T follicular helper cell (primary cell): Measurements from ENCODE around the gene PROSER3.

Experiments
- DNase-seq: peaks from one replicate; pipeline ENCODE4 v3.0.0-alpha.2; 2020; ENCODE audit warnings: low read depth

Gene PROSER3

GRCh38 chr19:35775298-35776101 is 17.5 kb downstream of the PROSER3 start, which contains the start of gene ARHGAP33:
Gene ARHGAP33 (plus strand): TSS chr19:35775564. CDS start chr19:35775659, 95 bp downstream.
- peak; percentile 98 for DNase-seq

DNA sequence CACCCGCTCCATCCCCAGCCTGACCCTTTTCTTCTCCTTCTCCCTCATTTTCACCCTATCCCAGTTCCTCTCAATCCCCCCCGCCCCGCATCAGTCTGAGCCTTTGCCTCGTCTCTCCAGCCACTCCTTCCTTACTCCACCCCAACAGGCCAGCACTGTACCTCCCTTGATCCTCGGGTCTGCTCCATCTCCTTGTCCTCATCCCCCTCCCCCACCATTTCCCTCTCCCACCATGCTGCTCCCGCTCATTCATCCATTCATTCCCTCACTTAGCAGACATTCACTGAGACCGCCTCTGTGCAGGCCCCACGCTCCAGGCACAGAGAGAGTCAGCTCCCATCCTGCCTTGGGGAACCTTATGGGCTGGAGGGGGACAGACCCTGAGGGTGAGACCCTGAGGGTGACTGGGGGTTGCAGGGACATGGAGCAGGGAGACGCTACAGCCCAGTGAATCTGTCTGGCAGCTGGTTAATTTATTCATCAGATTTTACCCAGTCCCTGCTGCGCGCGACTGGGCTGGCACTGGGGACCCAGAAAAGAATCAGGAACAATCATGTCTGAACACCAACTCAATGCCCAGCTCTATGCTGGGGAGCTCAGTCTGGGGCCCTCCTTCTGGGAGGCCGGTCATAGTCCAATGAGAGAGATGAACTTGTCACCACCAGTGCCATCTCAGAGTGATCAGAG is 18.3 kb downstream of the PROSER3 start:
- DNase-seq, result no peak

GRCh38 chr19:35777086-35777841 is 19.3 kb downstream of the PROSER3 start:
- DNase-seq, result no peak

DNA sequence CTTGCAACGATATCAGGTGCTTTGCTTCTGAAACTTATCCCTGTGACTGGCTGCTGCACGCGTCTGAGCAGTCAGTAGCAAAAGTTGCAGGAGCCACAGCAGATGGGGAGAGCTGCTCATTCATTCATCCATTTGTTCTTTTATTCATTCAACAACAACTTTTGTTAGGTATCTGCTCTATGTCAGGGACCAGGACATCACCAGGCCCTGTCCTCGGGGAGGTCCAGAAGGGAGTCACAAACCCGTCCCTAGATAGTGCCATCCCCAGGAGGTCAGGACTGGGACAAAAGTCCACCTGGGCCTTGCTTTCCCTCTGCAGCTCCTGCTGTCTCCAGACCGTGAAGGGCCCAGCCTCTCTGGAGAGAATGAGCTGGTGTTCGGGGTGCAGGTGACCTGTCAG is 20.0 kb downstream of the PROSER3 start:
- DNase-seq, result no peak

DNA sequence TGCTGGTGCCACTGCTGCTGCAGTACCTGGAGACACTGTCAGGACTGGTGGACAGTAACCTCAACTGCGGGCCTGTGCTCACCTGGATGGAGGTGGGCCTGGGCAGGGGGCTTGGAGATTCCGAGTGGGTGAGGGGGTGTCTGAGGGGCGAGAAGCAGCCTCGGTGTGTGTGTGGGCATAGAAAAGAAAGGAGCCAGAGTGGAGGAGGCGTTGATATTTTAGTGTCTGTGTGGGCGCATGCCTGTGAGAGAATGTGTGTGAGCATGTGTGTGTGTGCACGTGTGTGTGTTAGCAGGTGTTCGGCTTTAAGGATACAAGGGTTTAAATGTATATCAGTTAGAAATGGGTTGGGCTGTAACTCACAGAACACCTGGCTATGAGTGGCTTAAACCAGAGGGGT is 21.1 kb downstream of the PROSER3 start:
- DNase-seq, result no peak

DNA sequence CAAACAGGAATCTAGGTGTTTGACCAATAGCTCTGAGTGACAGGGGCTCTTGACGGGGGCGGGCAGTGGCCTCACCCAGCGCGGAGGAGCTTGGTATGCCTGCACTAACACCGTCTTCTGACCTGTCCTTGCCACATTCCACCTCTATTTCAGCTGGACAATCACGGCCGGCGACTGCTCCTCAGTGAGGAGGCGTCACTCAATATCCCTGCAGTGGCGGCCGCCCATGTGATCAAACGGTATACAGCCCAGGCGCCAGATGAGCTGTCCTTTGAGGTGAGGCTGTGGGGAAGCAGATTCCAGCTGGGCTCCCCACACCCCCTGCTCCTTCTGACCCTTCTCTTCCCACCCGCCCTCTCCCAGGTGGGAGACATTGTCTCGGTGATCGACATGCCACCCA is 22.1 kb downstream of the PROSER3 start:
- DNase-seq, result no peak

DNA sequence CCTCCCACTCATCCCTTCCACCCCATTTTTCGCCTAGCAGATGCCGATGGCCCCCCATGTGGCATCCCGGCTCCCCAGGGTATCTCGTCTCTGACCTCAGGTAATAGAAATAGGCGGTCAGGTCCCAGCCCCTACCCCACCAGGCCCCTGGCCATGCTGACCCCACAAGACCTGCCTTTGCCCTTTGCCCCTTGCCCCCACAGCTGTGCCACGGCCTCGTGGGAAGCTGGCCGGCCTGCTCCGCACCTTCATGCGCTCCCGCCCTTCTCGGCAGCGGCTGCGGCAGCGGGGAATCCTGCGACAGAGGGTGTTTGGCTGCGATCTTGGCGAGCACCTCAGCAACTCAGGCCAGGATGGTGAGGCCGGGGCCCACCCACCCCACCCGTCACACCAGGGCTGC is 22.7 kb downstream of the PROSER3 start:
- DNase-seq, result no peak

DNA sequence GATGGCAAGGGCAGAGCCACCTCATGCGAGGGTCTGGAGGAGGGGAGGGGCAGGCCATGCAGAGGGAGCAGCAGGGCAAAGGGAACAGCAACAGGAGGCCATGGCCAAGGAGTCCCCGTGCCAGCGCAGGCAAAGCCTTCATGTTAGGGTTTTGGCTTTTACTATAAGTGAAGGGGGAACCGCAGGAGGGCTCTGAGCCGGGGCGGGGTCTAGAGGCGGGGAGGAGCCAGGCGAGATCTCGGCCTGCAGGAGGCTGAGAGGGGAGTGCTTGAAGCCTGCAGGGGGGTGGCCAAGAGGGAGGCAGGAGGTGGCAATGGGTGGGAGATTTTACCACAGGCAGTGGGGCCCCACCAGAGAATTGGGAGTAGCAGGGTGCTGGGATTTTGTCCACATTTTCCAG is 23.7 kb downstream of the PROSER3 start:
- DNase-seq, result no peak

- no peak for DNase-seq
Measured at GRCh38 chr19:35782589-35782988, 24.6 kb downstream of the PROSER3 start.

DNA sequence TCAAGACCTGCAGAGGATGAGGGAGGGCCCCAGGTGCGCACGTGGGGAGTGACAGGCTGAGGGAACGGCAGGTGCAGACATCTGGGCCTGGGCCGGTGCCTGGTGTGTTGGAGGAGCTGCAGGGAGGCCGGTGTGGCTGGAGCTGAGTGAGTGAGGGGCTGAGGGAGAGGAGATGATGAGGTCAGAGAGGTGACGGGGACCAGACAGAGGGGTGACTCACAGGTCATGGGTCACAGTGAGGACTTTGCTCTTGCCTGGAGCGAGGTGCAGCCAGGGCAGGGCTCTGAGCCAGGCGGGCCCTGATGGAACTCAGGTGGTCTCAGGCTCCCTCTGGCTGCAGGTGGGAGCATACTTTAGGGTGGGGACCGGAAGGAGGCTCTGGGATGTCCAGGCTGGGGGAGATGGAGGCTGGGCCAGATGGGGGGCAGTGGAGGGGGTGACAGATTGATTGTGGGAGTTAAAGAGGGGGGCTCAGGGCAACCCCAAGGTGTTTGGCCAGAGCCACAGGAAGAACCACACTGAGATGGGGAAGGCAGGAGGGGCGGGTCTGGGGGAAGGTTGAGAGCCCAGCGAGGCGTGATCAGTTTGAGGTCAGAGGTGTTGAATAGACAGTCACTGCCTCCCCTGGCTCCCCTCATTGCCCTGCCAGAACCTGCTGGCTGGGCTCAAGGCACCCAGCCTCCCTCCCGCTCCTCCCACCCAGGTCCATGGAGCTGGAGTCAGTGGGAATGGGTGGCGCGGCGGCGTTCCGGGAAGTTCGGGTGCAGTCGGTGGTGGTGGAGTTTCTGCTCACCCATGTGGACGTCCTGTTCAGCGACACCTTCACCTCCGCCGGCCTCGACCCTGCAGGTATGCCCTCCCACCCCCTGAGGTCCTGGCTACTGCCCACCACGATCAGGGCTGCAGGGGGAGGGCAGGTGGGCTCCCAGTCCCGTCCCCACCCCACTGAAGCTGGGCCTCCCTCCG is 25.8 kb downstream of the PROSER3 start:
- DNase-seq, result no peak

DNA sequence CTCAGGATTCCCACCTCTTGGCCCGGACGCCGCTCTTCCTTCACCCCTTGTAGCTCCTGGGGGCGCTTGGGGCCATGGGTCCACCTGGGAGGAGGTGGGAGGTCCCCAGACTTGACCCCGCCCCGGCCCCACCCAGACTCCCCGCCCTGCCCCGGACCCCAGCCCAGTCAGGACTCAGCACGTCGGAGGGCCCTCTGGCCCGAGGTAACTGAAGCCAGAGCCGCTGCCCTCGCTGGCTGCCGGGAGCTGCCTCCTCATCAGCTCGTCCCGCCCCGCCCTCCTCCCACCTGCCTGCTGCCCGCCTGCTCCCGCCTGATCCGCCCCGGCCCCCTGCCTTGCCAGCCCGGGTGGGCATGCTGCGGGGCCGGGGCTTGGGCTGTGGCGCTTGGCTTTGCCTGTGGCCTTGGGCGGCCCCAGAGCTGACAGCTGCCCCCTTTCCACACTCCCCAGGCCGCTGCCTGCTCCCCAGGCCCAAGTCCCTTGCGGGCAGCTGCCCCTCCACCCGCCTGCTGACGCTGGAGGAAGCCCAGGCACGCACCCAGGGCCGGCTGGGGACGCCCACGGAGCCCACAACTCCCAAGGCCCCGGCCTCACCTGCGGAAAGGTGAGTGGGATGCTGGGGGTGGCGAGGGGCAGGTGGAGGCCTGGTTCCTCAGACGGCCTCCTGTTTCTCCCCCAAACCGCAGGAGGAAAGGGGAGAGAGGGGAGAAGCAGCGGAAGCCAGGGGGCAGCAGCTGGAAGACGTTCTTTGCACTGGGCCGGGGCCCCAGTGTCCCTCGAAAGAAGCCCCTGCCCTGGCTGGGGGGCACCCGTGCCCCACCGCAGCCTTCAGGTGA is 26.7 kb downstream of the PROSER3 start:
- no peak for DNase-seq

DNA sequence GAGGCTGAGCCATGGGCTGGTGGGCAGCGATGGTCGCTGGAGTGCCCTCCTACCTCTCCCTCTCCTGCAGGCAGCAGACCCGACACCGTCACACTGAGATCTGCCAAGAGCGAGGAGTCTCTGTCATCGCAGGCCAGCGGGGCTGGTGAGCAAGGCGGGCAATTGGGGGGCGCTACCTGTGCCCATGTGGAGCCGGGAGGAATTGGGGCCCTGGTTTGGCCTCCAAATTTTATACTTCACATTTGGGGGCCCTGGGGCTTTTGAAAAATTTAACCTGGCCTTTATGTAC is 27.3 kb downstream of the PROSER3 start:
- no peak for DNase-seq

DNA sequence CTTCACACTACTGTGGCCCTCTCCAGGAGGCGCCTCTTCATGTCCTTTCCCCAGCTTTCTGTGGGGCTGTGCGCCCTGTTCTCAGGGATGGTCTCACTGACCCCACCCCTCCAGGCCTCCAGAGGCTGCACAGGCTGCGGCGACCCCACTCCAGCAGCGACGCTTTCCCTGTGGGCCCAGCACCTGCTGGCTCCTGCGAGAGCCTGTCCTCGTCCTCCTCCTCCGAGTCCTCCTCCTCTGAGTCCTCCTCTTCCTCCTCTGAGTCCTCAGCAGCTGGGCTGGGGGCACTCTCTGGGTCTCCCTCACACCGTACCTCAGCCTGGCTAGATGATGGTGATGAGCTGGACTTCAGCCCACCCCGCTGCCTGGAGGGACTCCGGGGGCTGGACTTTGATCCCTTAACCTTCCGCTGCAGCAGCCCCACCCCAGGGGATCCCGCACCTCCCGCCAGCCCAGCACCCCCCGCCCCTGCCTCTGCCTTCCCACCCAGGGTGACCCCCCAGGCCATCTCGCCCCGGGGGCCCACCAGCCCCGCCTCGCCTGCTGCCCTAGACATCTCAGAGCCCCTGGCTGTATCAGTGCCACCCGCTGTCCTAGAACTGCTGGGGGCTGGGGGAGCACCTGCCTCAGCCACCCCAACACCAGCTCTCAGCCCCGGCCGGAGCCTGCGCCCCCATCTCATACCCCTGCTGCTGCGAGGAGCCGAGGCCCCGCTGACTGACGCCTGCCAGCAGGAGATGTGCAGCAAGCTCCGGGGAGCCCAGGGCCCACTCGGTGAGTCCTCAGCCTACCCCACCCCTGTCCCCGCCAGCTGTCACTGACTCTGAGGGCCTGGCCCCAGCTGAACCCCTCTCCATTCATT is 28.6 kb downstream of the PROSER3 start:
- no peak for DNase-seq

DNA sequence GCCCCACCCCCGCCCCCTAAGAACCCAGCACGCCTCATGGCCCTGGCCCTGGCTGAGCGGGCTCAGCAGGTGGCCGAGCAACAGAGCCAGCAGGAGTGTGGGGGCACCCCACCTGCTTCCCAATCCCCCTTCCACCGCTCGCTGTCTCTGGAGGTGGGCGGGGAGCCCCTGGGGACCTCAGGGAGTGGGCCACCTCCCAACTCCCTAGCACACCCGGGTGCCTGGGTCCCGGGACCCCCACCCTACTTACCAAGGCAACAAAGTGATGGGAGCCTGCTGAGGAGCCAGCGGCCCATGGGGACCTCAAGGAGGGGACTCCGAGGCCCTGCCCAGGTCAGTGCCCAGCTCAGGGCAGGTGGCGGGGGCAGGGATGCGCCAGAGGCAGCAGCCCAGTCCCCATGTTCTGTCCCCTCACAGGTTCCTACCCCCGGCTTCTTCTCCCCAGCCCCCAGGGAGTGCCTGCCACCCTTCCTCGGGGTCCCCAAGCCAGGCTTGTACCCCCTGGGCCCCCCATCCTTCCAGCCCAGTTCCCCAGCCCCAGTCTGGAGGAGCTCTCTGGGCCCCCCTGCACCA is 29.3 kb downstream of the PROSER3 start:
- no peak for DNase-seq

- DNase-seq, result no peak
Measured at GRCh38 chr19:35788205-35788960, 30.4 kb downstream of the PROSER3 start.

DNA sequence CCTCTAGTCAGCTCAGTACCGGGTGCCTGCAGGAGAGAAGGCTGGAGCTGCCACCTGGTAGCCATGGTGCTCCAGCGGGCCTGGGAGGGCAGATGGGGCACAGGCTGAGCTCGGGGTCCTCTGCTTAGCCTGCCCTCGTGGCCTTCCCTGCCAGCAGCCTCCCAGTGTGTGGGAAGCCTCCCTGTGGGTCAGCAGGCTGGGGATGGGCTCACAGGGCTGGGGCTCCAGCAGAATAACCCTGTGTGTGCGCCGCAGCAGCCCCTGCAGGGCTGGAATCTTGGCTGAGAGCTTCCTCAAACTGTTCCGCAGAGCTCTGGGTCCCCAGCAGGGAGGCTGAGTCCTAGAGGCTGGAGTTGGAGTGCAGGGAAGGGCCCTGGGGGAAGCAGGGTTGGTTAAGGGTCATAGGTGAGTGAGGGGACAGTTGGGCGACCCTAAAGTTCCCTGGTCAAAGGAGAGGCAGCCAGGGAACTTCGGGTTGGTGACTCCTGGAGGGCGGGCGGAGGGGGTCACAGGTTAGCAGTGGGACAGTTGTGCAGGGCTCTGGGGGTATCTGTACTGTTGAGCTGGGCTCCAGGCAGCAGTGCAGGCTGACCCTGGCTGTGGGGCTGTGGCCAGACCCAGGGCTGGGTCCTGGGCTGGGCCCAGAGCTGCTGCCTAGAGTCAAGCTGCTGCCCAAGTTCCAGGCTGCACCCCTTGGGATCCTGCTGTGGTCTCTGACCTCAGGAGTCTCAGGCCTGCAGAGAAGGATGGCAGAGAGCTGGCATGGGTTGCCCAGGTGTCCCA is 31.4 kb downstream of the PROSER3 start:
- no peak for DNase-seq

DNA sequence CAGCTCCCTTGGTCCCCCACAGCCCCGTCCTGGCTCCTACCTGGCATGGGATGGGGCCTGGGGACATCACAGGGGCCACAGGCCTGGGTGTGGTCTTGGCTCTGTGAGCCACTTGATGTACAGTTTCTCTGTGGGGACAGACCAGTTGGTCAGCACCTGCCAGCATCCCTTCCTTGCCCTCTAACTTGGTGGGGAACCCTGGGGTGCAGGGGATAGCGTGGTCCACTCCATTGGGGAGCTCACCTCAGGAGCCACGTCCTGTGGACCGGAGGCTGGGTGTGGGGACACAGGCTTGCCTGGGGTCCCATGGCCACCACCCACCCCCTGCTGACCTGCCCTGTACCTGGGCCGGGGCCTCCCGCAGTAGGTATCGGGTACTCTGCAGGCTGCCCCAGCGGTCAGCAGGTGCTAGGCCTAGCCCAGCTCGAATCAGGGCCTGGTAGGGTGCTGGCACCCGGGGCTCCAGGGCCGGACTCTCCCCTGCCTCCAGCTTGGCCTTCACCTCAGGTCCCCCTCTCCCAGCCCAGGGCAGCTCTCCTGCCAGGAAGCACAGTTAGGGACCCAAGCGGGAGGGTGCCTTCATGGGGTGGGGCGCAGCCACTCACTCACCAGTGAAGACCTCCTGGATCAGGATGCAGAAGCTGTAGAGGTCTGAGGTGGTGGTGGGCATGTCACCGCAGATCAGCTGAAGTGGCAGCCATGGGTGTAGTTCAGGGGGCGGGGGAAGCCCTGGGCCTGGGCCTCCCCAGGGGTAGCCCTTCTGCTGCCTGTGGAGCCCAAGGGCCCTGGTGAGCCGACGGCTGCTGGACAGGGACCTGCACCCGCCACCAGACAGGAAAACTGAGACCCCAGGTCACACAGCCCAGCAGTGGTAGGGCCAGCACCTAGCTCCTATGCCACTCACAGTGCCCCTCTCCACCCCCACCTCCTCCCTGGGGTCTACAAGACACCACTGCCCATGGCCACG is 32.3 kb downstream of the PROSER3 start:
- DNase-seq, result no peak
